Kidney epithelial cell (primary cell): ENCODE results near the gene HOXB8. TPM values are rescaled to one million over a fixed set of nuclear protein-coding genes. Genes with fewer than 3 reads are reported as not detected.

Experiments
- DNase-seq: peaks from one replicate; pipeline ENCODE4 v3.0.0-alpha.2; 2010; ENCODE audit warnings: low read depth
- H3K27me3 ChIP-seq: 2 replicates; pipeline ENCODE4 v1.6.0; 2011; ENCODE audit warnings: low read length; ENCODE audit not compliant: control insufficient read depth, insufficient read depth
- H3K36me3 ChIP-seq: 2 replicates; pipeline ENCODE4 v1.5.1; 2011; ENCODE audit warnings: low read length; ENCODE audit not compliant: control insufficient read depth, insufficient read depth
- H3K4me3 ChIP-seq: 2 replicates; pipeline ENCODE4 v1.5.1; 2011; ENCODE audit warnings: low read depth, mild to moderate bottlenecking, control low read depth, low read length
- CTCF ChIP-seq: IDR thresholded peaks from 2 replicates; pipeline ENCODE4 v1.5.1; 2011; ENCODE audit warnings: mild to moderate bottlenecking, moderate library complexity, low read length, control low read depth, inconsistent platforms; ENCODE audit not compliant: insufficient read depth, poor library complexity, severe bottlenecking
- total RNA-seq: library from RNA; depleted of rRNA; stranded (reverse); fragments of >200 nt; gene quantifications from 2 replicates; pipeline ENCODE4 v1.2.3, GENCODE V29; 2015

The HOXB8 gene
- total RNA-seq, 1 donor from 2014 or later = 7.5 TPM

DNA sequence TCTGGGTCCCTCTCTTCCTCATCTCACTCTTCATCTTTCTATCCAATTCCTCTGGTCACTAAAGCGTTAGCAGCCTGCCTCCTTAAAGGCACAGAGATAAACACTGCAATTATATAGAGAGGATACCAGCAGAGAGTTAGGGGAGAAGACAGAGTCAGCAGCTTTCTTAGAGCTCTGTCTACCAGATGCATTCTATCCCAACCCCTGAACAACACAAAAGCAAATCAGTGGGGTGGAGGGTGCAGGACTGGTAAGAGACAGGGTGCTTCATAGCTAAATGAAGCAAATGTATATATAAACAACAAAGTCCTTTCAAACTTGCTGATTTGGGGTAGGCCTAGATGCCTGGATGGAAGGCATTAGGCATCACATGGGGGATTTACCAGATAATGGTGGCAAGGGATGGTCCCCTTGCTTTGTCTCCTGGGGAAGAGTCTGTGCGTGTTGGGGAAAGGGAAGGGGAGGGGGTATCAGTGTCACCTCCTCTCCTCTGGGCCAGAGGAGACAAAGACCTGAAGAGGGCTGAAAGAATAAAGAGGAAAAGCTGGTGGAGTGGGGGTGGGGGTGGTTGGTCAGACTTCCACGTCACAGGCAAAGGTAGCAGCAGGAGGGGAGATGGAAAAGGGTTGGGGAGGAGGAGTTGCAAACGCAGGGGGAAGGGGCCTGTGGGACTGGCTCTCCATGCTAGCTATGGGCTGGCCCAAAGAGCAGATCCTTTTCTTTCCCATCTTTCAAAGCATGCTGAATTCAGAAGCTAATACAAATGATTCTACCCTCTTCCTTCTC is 49.0 kb downstream of the HOXB8 start:
- TF ChIP-seq CTCF = no peak
- DNase-seq = no peak
- no peaks in the 10 kb centered on the region for H3K27me3 ChIP-seq

GRCh38 chr17:48565022-48565554 is 50.0 kb downstream of the HOXB8 start:
- TF ChIP-seq CTCF = no peak
- DNase-seq = no peak
- peaks cover 3% of the 10 kb centered on the region for H3K36me3 ChIP-seq
- H3K4me3 ChIP-seq = peak overlapping the region; percentile 40
- H3K27me3 ChIP-seq = no peaks in the 10 kb centered on the region

More for the DNA sequence above, 49.0 kb downstream of the HOXB8 start:
- no peak overlapping the region for H3K4me3 ChIP-seq
- H3K36me3 ChIP-seq = peaks cover 3% of the 10 kb centered on the region

GRCh38 chr17:48564188-48565021 is 50.7 kb downstream of the HOXB8 start:
- no peak for DNase-seq
- Histone ChIP-seq H3K4me3 (peak overlapping the region; percentile 40), H3K27me3 (no peaks in the 10 kb centered on the region), H3K36me3 (peaks cover 3% of the 10 kb centered on the region)
- no peak for TF ChIP-seq CTCF

DNA sequence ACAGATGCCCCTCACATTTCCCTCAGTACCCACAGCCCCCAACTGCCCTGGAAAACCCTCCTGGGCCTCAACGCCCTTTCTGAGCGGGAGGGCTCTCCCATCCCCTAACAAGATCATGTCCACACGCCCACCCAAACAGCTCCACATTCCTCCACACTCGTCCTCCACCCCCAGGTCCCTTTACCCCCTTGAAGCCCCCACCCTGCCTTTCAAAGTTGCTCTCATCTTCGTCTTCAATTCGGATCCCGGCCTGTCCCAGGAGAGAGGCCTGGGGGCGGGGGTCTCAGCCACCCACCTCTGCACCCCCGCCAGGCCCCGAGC is 51.3 kb downstream of the HOXB8 start:
- Histone ChIP-seq H3K27me3 (no peaks in the 10 kb centered on the region), H3K4me3 (peak overlapping the region; percentile 40), H3K36me3 (peaks cover 3% of the 10 kb centered on the region)
- DNase-seq = no peak
- TF ChIP-seq CTCF = no peak

DNA sequence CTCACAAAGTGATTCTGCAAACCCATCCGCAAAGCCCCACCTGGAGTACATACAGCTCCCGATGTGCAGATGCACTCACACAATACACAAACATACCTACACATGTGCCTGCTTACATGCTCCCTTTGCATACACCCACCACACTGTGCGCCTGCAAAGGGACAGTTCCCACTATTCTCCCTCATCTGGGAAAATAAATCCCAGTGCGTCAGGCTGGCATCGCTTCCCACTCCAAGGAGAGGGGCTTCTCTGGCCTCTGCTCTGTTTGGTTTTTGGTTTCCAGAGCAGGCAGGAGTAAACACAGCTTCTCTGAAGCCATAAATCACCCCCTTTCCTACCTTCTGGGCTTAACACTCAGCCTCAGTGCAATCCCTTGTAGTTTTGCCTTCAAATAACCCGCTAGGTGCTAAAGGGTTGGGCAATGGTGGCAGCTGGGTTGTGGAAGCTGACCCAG is 51.7 kb downstream of the HOXB8 start:
- peak overlapping the region; percentile 40 for H3K4me3 ChIP-seq
- DNase-seq = no peak
- no peaks in the 10 kb centered on the region for H3K27me3 ChIP-seq
- peaks cover 3% of the 10 kb centered on the region for H3K36me3 ChIP-seq
- no peak for TF ChIP-seq CTCF
